HG03135 (cell line): ENCODE results near the gene COMMD8.
"Not testable (repeated sequence)": the region's sequence is repeated elsewhere in the genome, so short reads cannot be mapped to it uniquely, and the experiment has no call there.

ENCODE experiments used
- ATAC-seq: cut with Tn5 transposase; IDR thresholded peaks from one replicate; pipeline ENCODE4 v1.9.1; 2021; ENCODE audit warnings: mild to moderate bottlenecking, moderate library complexity; ENCODE audit not compliant: unreplicated experiment

COMMD8 gene

GRCh38 chr4:47463235-47463956 lies at the start of gene COMMD8:
TSS of gene COMMD8 (minus strand) at chr4:47463702. CDS start at chr4:47463651, 51 bp downstream.
- peak; percentile 84 for ATAC-seq

GRCh38 chr4:47510506-47511143 lies 47.1 kb upstream of the COMMD8 start:
- peak; percentile 96 for ATAC-seq

- ATAC-seq = no peak
Measured at GRCh38 chr4:47505666-47506065, 42.2 kb upstream of the COMMD8 start.

GRCh38 chr4:47505147-47505546 lies 41.6 kb upstream of the COMMD8 start:
- no peak for ATAC-seq

- no peak for ATAC-seq
Measured at GRCh38 chr4:47500776-47501175, 37.3 kb upstream of the COMMD8 start.

GRCh38 chr4:47499700-47500099 lies 36.2 kb upstream of the COMMD8 start:
- no peak for ATAC-seq

- no peak for ATAC-seq
Measured at GRCh38 chr4:47498899-47499298, 35.4 kb upstream of the COMMD8 start.

GRCh38 chr4:47494124-47494430 lies 30.6 kb upstream of the COMMD8 start:
- no peak for ATAC-seq

GRCh38 chr4:47493238-47494123 lies 30.0 kb upstream of the COMMD8 start:
- peak; percentile 52 for ATAC-seq

- peak; percentile 76 for ATAC-seq
Measured at GRCh38 chr4:47490550-47490949, 27.0 kb upstream of the COMMD8 start.

GRCh38 chr4:47488706-47489105 lies 25.2 kb upstream of the COMMD8 start:
- no peak for ATAC-seq

GRCh38 chr4:47486727-47487126 lies 23.2 kb upstream of the COMMD8 start:
- ATAC-seq = not testable (repeated sequence)

GRCh38 chr4:47486231-47486673 lies 22.8 kb upstream of the COMMD8 start:
- no peak for ATAC-seq

- ATAC-seq = no peak
Measured at GRCh38 chr4:47485768-47486167, 22.3 kb upstream of the COMMD8 start.

GRCh38 chr4:47485047-47485692 lies 21.7 kb upstream of the COMMD8 start, which contains the start of gene ATP10D:
TSS of gene ATP10D (plus strand) at chr4:47485275. CDS start at chr4:47512541, 27,266 bp downstream.
- peak; percentile 96 for ATAC-seq

GRCh38 chr4:47484168-47484567 lies 20.7 kb upstream of the COMMD8 start:
- ATAC-seq = no peak

- no peak for ATAC-seq
Measured at GRCh38 chr4:47483745-47484144, 20.2 kb upstream of the COMMD8 start.

GRCh38 chr4:47482326-47482725 lies 18.8 kb upstream of the COMMD8 start:
- ATAC-seq = no peak

GRCh38 chr4:47478804-47479203 lies 15.3 kb upstream of the COMMD8 start:
- ATAC-seq = no peak

- no peak for ATAC-seq
Measured at GRCh38 chr4:47475411-47475810, 11.9 kb upstream of the COMMD8 start.

GRCh38 chr4:47474799-47475198 lies 11.3 kb upstream of the COMMD8 start:
- ATAC-seq = no peak
